Gastrocnemius medialis (tissue), 4 donors: ENCODE data around the gene EFCC1. TPM values are rescaled to one million over a fixed set of nuclear protein-coding genes. Genes with fewer than 3 reads are reported as not detected.

ENCODE experiments used
- ATAC-seq, 2 donors: fragments of 150-250 bp; one replicate each; pipeline ENCODE4 v1.9.1; 2016
- DNase-seq, 2 donors: peaks; one replicate each; pipeline ENCODE4 v3.0.0-alpha.2; 2019
- H3K27ac ChIP-seq, 4 donors: fragments of 200-600 bp; sonication (generic); 1 replicate in 1 of 4; 2 replicates in 3 of 4; pipeline ENCODE4 v1.5.1; 2016 to 2018; ENCODE audit warnings: mild to moderate bottlenecking in 2 of 4, moderate library complexity in 1 of 4
- H3K27me3 ChIP-seq, 3 donors: fragments of 200-600 bp; sonication (generic) in 2 of 3; 1 replicate in 1 of 3; 2 replicates in 2 of 3; pipeline versions ENCODE4 v1.5.1 to v1.6.0; 2016 to 2019; ENCODE audit warnings: mild to moderate bottlenecking in 1 of 3, moderate library complexity in 1 of 3
- H3K36me3 ChIP-seq, 2 donors: fragments of 200-600 bp; sonication (generic) in 1 of 2; one replicate each; pipeline ENCODE4 v1.5.1; 2017 to 2018
- H3K4me1 ChIP-seq, 2 donors: fragments of 200-600 bp; sonication (generic) in 1 of 2; one replicate each; pipeline ENCODE4 v1.5.1; 2016 to 2017; ENCODE audit warnings: mild to moderate bottlenecking in 2 of 2
- H3K4me3 ChIP-seq, 4 donors: fragments of 200-600 bp; sonication (generic) in 3 of 4; 1 replicate in 1 of 4; 2 replicates in 3 of 4; pipeline ENCODE4 v1.5.1; 2016 to 2019; ENCODE audit warnings: mild to moderate bottlenecking in 2 of 4
- H3K9me3 ChIP-seq, 3 donors: fragments of 200-600 bp; sonication (generic) in 2 of 3; 1 replicate in 1 of 3; 2 replicates in 2 of 3; pipeline ENCODE4 v1.5.1; 2016 to 2019
- POLR2A ChIP-seq, 2 donors: fragments of 450-650 bp; IDR thresholded peaks; one replicate each; pipeline ENCODE4 v1.6.1; 2017; ENCODE audit warnings: antibody characterized with exemption in 2 of 2, mild to moderate bottlenecking in 2 of 2, moderate library complexity in 2 of 2
- in situ Hi-C, 4 donors: fragments of 200-750 bp; cut with MboI; loops; one replicate each; pipeline versions ENCODE4 v1.15.0 to v1.8.0; 2017; ENCODE audit warnings: low sequenced_read_pairs in 4 of 4
- intact Hi-C: fragments of 100-400 bp; cut with DNase I; formaldehyde crosslinking; loops from one replicate; pipeline ENCODE4 v1.15.1; 2023; ENCODE audit warnings: low total_unique reads
- total RNA-seq, 4 donors: library from RNA; depleted of rRNA; stranded (reverse); fragments of >200 nt; gene quantifications; one replicate each; pipeline versions ENCODE4 v1.1.0 to v1.2.3, GENCODE V29; 2016
- TF ChIP-seq, protein P1 (sequence below), 5 experiments: fragments of 450-650 bp in 3 of 5; fragments of 200-600 bp in 2 of 5; sonication (generic) in 2 of 5; IDR thresholded peaks in 4 of 5; conservative IDR thresholded peaks in 1 of 5; 1 replicate in 4 of 5; 2 replicates in 1 of 5; pipeline ENCODE4 v1.5.1; 2016 to 2019; ENCODE audit warnings: antibody characterized with exemption in 5 of 5, mild to moderate bottlenecking in 3 of 5, moderate library complexity in 3 of 5

EFCC1 gene
- total RNA-seq, 4 donors from 2014 or later, result 0.26 to 1.2 (median 0.45) TPM

DNA sequence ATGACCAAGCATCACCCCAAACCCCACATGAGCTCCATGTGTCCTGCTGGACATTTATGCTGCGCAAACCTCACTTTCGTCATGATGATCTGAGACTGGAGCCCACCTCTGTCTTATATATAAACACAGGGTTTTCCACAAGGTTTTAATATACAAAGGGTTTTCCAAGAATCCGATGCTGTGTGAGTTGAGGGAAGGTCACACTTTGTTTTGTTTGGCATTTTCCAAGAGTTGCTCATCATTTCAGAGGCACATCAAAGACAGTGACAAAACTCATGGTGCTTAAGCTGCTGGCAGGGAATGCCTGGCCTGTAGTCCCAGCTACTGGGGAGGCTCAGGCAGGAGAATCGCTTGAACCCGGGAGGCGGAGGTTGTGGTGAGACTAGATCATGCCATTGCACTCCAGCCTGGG lies 20.0 kb downstream of the EFCC1 start:
- H3K4me1 ChIP-seq, result peaks cover 27 to 28% of the 10 kb centered on the region in 2 donors
- no peak for DNase-seq
- H3K9me3 ChIP-seq, result no peaks in the 10 kb centered on the region
- no peak overlapping the region for H3K4me3 ChIP-seq
- H3K36me3 ChIP-seq, result no peaks in the 10 kb centered on the region
- H3K27me3 ChIP-seq, result no peaks in the 10 kb centered on the region
- H3K27ac ChIP-seq, result no peak overlapping the region
- no peak for TF ChIP-seq POLR2A (IDR thresholded peaks at IDR 0.05)
- TF ChIP-seq, protein P1, sequence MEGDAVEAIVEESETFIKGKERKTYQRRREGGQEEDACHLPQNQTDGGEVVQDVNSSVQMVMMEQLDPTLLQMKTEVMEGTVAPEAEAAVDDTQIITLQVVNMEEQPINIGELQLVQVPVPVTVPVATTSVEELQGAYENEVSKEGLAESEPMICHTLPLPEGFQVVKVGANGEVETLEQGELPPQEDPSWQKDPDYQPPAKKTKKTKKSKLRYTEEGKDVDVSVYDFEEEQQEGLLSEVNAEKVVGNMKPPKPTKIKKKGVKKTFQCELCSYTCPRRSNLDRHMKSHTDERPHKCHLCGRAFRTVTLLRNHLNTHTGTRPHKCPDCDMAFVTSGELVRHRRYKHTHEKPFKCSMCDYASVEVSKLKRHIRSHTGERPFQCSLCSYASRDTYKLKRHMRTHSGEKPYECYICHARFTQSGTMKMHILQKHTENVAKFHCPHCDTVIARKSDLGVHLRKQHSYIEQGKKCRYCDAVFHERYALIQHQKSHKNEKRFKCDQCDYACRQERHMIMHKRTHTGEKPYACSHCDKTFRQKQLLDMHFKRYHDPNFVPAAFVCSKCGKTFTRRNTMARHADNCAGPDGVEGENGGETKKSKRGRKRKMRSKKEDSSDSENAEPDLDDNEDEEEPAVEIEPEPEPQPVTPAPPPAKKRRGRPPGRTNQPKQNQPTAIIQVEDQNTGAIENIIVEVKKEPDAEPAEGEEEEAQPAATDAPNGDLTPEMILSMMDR (IDR thresholded peaks at IDR 0.05 in 4 of 5, conservative IDR thresholded peaks at IDR 0.05 in 1 of 5), result no peak
- ATAC-seq, result no peak
- in situ Hi-C loops (no loop called here), intact Hi-C loops (no loop called here)

GRCh38 chr3:129022114-129023007 lies 21.3 kb downstream of the EFCC1 start:
- Histone ChIP-seq H3K9me3 (no peaks in the 10 kb centered on the region), H3K36me3 (no peaks in the 10 kb centered on the region), H3K27ac (peak overlapping the region; percentile 44 to 62 (median 59)), H3K27me3 (no peaks in the 10 kb centered on the region), H3K4me3 (no peak overlapping the region), H3K4me1 (peaks cover 24 to 28% of the 10 kb centered on the region in 2 donors)
- ATAC-seq (no peak), DNase-seq (peak in 1 of 2 donors; percentile 49)
- in situ Hi-C loops, result no loop called here
- TF ChIP-seq POLR2A (IDR thresholded peaks at IDR 0.05), result no peak
- TF ChIP-seq, protein P1 (IDR thresholded peaks at IDR 0.05 in 4 of 5, conservative IDR thresholded peaks at IDR 0.05 in 1 of 5), result no peak
- intact Hi-C loops, result no loop called here

- intact Hi-C loops (no loop called here), in situ Hi-C loops (no loop called here)
- TF ChIP-seq POLR2A (IDR thresholded peaks at IDR 0.05), result no peak
- TF ChIP-seq, protein P1 (IDR thresholded peaks at IDR 0.05 in 4 of 5, conservative IDR thresholded peaks at IDR 0.05 in 1 of 5), result no peak
- peaks cover 19 to 23% of the 10 kb centered on the region in 2 donors for H3K4me1 ChIP-seq
- no peaks in the 10 kb centered on the region for H3K36me3 ChIP-seq
- H3K4me3 ChIP-seq, result no peak overlapping the region
- H3K27ac ChIP-seq, result peak overlapping the region in 3 of 4 donors; percentile 58 to 62 (median 60)
- H3K9me3 ChIP-seq, result no peaks in the 10 kb centered on the region
- no peak for DNase-seq
- H3K27me3 ChIP-seq, result no peaks in the 10 kb centered on the region
- ATAC-seq, result no peak
These were observed 21.9 kb downstream of the EFCC1 start for GRCh38 chr3:129023008-129023358.

DNA sequence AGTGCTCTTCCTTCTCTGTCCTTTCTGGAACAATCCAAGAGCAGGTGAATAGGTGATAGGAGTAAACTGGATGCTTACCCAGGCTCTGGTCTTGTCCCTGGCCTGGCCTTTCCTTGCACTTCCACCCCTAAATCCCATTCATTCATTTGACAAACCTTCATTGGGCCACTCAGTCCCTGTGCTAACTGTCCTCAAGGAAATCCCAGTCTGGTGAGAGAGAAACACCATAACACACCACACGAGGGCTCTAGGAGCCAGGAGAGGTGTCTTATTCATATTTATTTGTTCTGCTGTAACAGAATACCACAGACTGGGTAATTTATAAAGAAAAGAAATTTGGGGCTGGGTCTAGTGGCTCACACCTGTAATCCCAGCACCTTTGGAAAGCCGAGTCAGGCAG lies 22.8 kb downstream of the EFCC1 start:
- peak overlapping the region in 2 of 4 donors; percentile 11 to 70 for H3K27ac ChIP-seq
- no peaks in the 10 kb centered on the region for H3K36me3 ChIP-seq
- TF ChIP-seq, protein P1 (IDR thresholded peaks at IDR 0.05 in 4 of 5, conservative IDR thresholded peaks at IDR 0.05 in 1 of 5), result no peak
- no peak for TF ChIP-seq POLR2A (IDR thresholded peaks at IDR 0.05)
- H3K4me3 ChIP-seq, result no peak overlapping the region
- intact Hi-C loops (no loop called here), in situ Hi-C loops (no loop called here)
- no peaks in the 10 kb centered on the region for H3K27me3 ChIP-seq
- H3K4me1 ChIP-seq, result peaks cover 17 to 23% of the 10 kb centered on the region in 2 donors
- H3K9me3 ChIP-seq, result no peaks in the 10 kb centered on the region
- ATAC-seq (no peak), DNase-seq (no peak)
